PC-3 (cell line): Measurements from ENCODE around the gene SCNN1B. TPM values are rescaled to one million over a fixed set of nuclear protein-coding genes. Genes with fewer than 3 reads are reported as not detected.

Experiments used
- ATAC-seq: fragments of 200-7000 bp; cut with Tn5 transposase; 2 replicates; pipeline ENCODE4 v1.9.1; 2020; ENCODE audit warnings: mild to moderate bottlenecking, moderate library complexity
- BruUV-seq: library from RNA; stranded (reverse); fragments of 400-500 nt; replicated peaks from 2 replicates; lab custom pipeline; 2021; lab: Mats Ljungman, UMichigan
- CTCF ChIA-PET: fragments of 300-600 bp; sonication (Branson Sonifier 250); formaldehyde crosslinking; loops from one replicate; lab custom pipeline; 2022; ENCODE audit warnings: antibody characterized with exemption; lab: Charles Lee
- POLR2A ChIA-PET: fragments of 300-600 bp; sonication (Branson Sonifier 250); formaldehyde crosslinking; loops from one replicate; lab custom pipeline; 2022; ENCODE audit warnings: antibody characterized with exemption; ENCODE audit not compliant: unreplicated experiment; lab: Charles Lee
- DNase-seq: peaks from one replicate; pipeline ENCODE4 v3.0.0-alpha.2; 2015
- H2AFZ ChIP-seq: fragments of 300-600 bp; sonication (generic); 2 replicates; pipeline ENCODE4 v1.6.0; 2016; ENCODE audit warnings: antibody characterized with exemption, low read length
- H3F3A ChIP-seq: fragments of 300-600 bp; sonication (generic); one replicate; pipeline ENCODE4 v1.6.0; 2017; ENCODE audit warnings: antibody characterized with exemption, low read length, control low read depth, mild to moderate bottlenecking; ENCODE audit not compliant: unreplicated experiment
- H3K27ac ChIP-seq: fragments of 300-600 bp; sonication (generic); 2 replicates; pipeline ENCODE4 v1.5.1; 2016; ENCODE audit warnings: mild to moderate bottlenecking, low read length
- H3K27me3 ChIP-seq: fragments of 300-600 bp; sonication (generic); 2 replicates; pipeline ENCODE4 v1.6.1; 2016; ENCODE audit warnings: low read length, mixed read lengths
- H3K36me3 ChIP-seq: fragments of 300-600 bp; sonication (generic); 2 replicates; pipeline ENCODE4 v1.6.1; 2016; ENCODE audit warnings: low read depth, mixed run types, low read length, mixed read lengths
- H3K4me1 ChIP-seq: fragments of 300-600 bp; sonication (generic); 2 replicates; pipeline ENCODE4 v1.5.1; 2016; ENCODE audit warnings: low read length; ENCODE audit not compliant: insufficient read depth
- H3K4me2 ChIP-seq: fragments of 300-600 bp; sonication (generic); 2 replicates; pipeline ENCODE4 v1.6.0; 2016; ENCODE audit warnings: low read length
- H3K4me3 ChIP-seq: fragments of 300-600 bp; sonication (generic); 2 replicates; pipeline ENCODE4 v1.5.1; 2016; ENCODE audit warnings: mild to moderate bottlenecking, low read length, mixed read lengths
- H3K79me2 ChIP-seq: fragments of 300-600 bp; sonication (generic); 2 replicates; pipeline ENCODE4 v1.6.1; 2017; ENCODE audit warnings: low read length, mixed read lengths
- H3K9ac ChIP-seq: fragments of 300-600 bp; sonication (generic); 2 replicates; pipeline ENCODE4 v1.6.0; 2016; ENCODE audit warnings: mild to moderate bottlenecking, low read length
- H3K9me2 ChIP-seq: fragments of 300-600 bp; sonication (generic); replicated peaks from 2 replicates; pipeline ENCODE4 v1.6.1; 2016; ENCODE audit warnings: mixed run types, low read length, mixed read lengths
- H3K9me3 ChIP-seq: fragments of 300-600 bp; sonication (generic); 2 replicates; pipeline ENCODE4 v1.6.1; 2016; ENCODE audit warnings: low read length, mixed read lengths
- H4K20me1 ChIP-seq: fragments of 300-600 bp; sonication (generic); 2 replicates; pipeline ENCODE4 v1.6.1; 2016; ENCODE audit warnings: low read length, mixed read lengths
- CTCF ChIP-seq: fragments of 300-600 bp; sonication (generic); conservative IDR thresholded peaks from 2 replicates; pipeline ENCODE4 v1.5.1; 2017; ENCODE audit warnings: antibody characterized with exemption, low read depth, mild to moderate bottlenecking, low read length
- EZH2 ChIP-seq: fragments of 300-600 bp; sonication (generic); IDR thresholded peaks from one replicate; pipeline ENCODE4 v1.6.1; 2017; ENCODE audit warnings: antibody characterized with exemption, mild to moderate bottlenecking, low read length; ENCODE audit not compliant: unreplicated experiment
- EZH2phosphoT487 ChIP-seq: fragments of 300-600 bp; sonication (generic); IDR thresholded peaks from 2 replicates; pipeline ENCODE4 v1.6.1; 2018; ENCODE audit warnings: mild to moderate bottlenecking, antibody characterized with exemption, low read length, borderline replicate concordance
- intact Hi-C: fragments of 100-400 bp; cut with micrococcal nuclease; formaldehyde crosslinking; loops from 2 replicates; pipeline ENCODE4 v1.9.0; 2023
- total RNA-seq: library from RNA; depleted of rRNA; stranded (reverse); fragments of >200 nt; gene quantifications from 2 replicates; pipeline ENCODE4 v1.2.3, GENCODE V29; 2014

The SCNN1B gene
- total RNA-seq, 1 experiment from 2014 or later = 4.1 TPM

DNA sequence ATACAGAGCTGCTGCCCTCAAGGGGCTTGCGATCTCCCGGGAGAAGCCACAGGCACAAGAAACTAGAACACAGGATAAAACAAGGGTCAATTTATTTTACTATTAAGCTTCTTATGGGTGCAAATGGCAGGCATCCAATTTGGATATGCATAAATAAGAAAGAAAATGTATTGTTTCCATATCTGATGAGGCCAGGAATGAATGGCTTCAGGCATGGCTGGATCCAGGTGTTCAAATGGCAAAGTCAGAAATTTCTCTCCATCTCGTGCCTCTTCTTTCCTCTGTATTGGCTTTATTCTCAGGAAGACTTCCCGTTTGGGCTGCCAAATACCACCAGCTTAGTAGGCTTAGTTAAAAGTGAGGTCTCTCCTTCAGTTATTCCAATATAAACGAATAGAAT, 43.1 kb downstream of the SCNN1B start:
- BruUV-seq = no TSS peak
- H3K9me3 ChIP-seq = no peaks in the 10 kb centered on the region
- POLR2A ChIA-PET = no interaction called here
- H3F3A ChIP-seq = no peaks in the 10 kb centered on the region
- ATAC-seq (no peak), DNase-seq (no peak)
- CTCF ChIA-PET = interaction anchor here (0.6 kb wide), 1 partner anchor 41 kb away, joined by 4 read pairs; no protein-coding TSS in a partner anchor
- no peaks in the 10 kb centered on the region for H4K20me1 ChIP-seq
- no peaks in the 10 kb centered on the region for H3K79me2 ChIP-seq
- TF ChIP-seq EZH2phosphoT487 (no peak), EZH2 (no peak), CTCF (no peak)
- H3K9ac ChIP-seq = no peak overlapping the region
- no peaks in the 10 kb centered on the region for H3K4me1 ChIP-seq
- H2AFZ ChIP-seq = no peak overlapping the region
- no peak overlapping the region for H3K27ac ChIP-seq
- H3K4me2 ChIP-seq = no peak overlapping the region
- no peaks in the 10 kb centered on the region for H3K9me2 ChIP-seq
- intact Hi-C loops = no loop called here
- no peak overlapping the region for H3K4me3 ChIP-seq
- H3K36me3 ChIP-seq = no peaks in the 10 kb centered on the region
- no peaks in the 10 kb centered on the region for H3K27me3 ChIP-seq

DNA sequence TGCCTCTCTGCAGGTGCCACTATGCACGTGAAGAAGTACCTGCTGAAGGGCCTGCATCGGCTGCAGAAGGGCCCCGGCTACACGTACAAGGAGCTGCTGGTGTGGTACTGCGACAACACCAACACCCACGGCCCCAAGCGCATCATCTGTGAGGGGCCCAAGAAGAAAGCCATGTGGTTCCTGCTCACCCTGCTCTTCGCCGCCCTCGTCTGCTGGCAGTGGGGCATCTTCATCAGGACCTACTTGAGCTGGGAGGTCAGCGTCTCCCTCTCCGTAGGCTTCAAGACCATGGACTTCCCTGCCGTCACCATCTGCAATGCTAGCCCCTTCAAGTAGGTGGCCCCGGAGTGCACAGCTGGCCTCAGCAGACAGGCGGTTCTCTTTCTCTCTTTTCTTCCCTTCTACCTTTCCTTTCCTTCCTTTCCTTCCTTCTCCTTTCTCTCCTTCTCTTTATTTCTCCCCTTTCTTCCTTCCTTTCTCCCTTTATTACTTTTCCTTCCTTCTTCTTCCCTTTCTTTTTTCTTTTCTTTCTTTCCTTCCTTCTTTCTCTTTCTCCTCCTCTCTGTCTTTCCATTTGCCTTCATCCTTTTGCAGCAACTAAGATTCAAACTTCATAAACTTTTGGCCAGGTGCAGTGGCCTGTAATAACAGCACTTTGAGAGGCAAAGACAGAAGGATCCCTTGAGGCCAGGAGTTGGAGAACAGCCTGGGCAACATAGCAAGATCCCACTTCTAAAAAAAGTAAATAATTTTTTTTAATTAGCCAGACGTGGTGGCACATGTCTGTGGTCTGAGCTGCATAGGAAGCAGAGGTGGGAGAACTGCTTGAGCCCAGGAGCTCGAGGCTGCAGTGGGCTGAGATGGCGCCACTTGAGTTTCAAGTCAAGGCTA, 46.7 kb downstream of the SCNN1B start:
- no peak for TF ChIP-seq EZH2phosphoT487
- no peak; the same call in 1 of the 2 replicates for TF ChIP-seq CTCF
- TF ChIP-seq EZH2 = no peak
- BruUV-seq = no TSS peak
- H3K27me3 ChIP-seq = no peaks in the 10 kb centered on the region
- no peaks in the 10 kb centered on the region for H3K4me1 ChIP-seq
- H3K79me2 ChIP-seq = no peaks in the 10 kb centered on the region
- no peaks in the 10 kb centered on the region for H3F3A ChIP-seq
- DNase-seq = no peak
- intact Hi-C loops = no loop called here
- no peaks in the 10 kb centered on the region for H4K20me1 ChIP-seq
- H3K4me2 ChIP-seq = no peak overlapping the region
- no peak overlapping the region for H2AFZ ChIP-seq
- H3K9ac ChIP-seq = no peak overlapping the region
- no peaks in the 10 kb centered on the region for H3K9me3 ChIP-seq
- no peak overlapping the region for H3K27ac ChIP-seq
- no peak for ATAC-seq
- no peaks in the 10 kb centered on the region for H3K9me2 ChIP-seq
- ChIA-PET POLR2A (no interaction called here), CTCF (no interaction called here)
- H3K36me3 ChIP-seq = no peaks in the 10 kb centered on the region
- H3K4me3 ChIP-seq = no peak overlapping the region

- Histone ChIP-seq H3K4me2 (no peak overlapping the region), H3K27me3 (no peaks in the 10 kb centered on the region), H3K4me3 (no peak overlapping the region), H3K4me1 (no peaks in the 10 kb centered on the region), H3K9me3 (no peaks in the 10 kb centered on the region), H3K9ac (no peak overlapping the region), H3K36me3 (no peaks in the 10 kb centered on the region), H3K9me2 (no peaks in the 10 kb centered on the region), H3F3A (no peaks in the 10 kb centered on the region), H4K20me1 (no peaks in the 10 kb centered on the region), H3K79me2 (no peaks in the 10 kb centered on the region), H3K27ac (no peak overlapping the region), H2AFZ (no peak overlapping the region)
- no TSS peak for BruUV-seq
- ChIA-PET POLR2A (no interaction called here), CTCF (no interaction called here)
- intact Hi-C loops = no loop called here
- DNase-seq = no peak
- TF ChIP-seq EZH2 (no peak), CTCF (no peak), EZH2phosphoT487 (no peak)
- no peak for ATAC-seq
These were observed 49.3 kb downstream of the SCNN1B start for GRCh38 chr16:23351360-23351759.
